Colonic mucosa (tissue), 4 donors: ENCODE data around the gene SHE. TPM values are rescaled to one million over a fixed set of nuclear protein-coding genes. Genes with fewer than 3 reads are reported as not detected.

ENCODE experiments used
- DNase-seq: peaks from one replicate; pipeline ENCODE4 v3.0.0-alpha.2; 2020
- H3K27ac ChIP-seq: fragments of 200-600 bp; one replicate; pipeline ENCODE4 v1.8.0; 2021
- H3K27me3 ChIP-seq: fragments of 200-600 bp; one replicate; pipeline ENCODE4 v1.8.0; 2021
- H3K36me3 ChIP-seq: fragments of 200-600 bp; one replicate; pipeline ENCODE4 v1.8.0; 2021
- H3K4me1 ChIP-seq: fragments of 200-600 bp; one replicate; pipeline ENCODE4 v1.8.0; 2021; ENCODE audit warnings: mild to moderate bottlenecking
- H3K4me3 ChIP-seq: fragments of 200-600 bp; one replicate; pipeline ENCODE4 v1.8.0; 2021
- H3K9ac ChIP-seq, 2 donors: one replicate each; pipeline ENCODE4 v1.7.0; 2013; ENCODE audit warnings: control low read depth in 2 of 2, low read depth in 2 of 2, low read length in 2 of 2
- H3K9me3 ChIP-seq: fragments of 200-600 bp; one replicate; pipeline ENCODE4 v1.8.0; 2021
- CTCF ChIP-seq: fragments of 200-600 bp; IDR thresholded peaks from one replicate; pipeline ENCODE4 v1.8.0; 2022; ENCODE audit warnings: antibody characterized with exemption, mild to moderate bottlenecking
- intact Hi-C: fragments of 100-400 bp; cut with DNase I; formaldehyde crosslinking; loops from one replicate; pipeline ENCODE4 v1.14.1; 2022
- total RNA-seq, 2 donors: library from RNA; stranded (reverse); fragmentation: NEBNext Ultra II Directional in 1 of 2; extraction: Animal tissue kit (Norgen Biotek cat#: 25700) in 1 of 2; gene quantifications; one replicate each; pipeline ENCODE4 v1.2.1, GENCODE V29; 2021
- donor health status: healthy.
- donor health status: DM: no; HTN: no; CAD: no.
- donor health status: DM: no; HTN: no; CAD: no.

SHE gene
- total RNA-seq, 2 donors from 2014 or later = 1.7 to 3.9 TPM

- no peak overlapping the region for H3K4me3 ChIP-seq
- no peak overlapping the region for H3K27ac ChIP-seq
- H3K9me3 ChIP-seq = no peaks in the 10 kb centered on the region
- no peaks in the 10 kb centered on the region for H3K4me1 ChIP-seq
- TF ChIP-seq CTCF = no peak
- intact Hi-C loops = no loop called here
- H3K9ac ChIP-seq = no peak overlapping the region
- no peaks in the 10 kb centered on the region for H3K36me3 ChIP-seq
- DNase-seq = no peak
- no peaks in the 10 kb centered on the region for H3K27me3 ChIP-seq
Observed at GRCh38 chr1:154485106-154485505, 17.1 kb downstream of the SHE start.

- Histone ChIP-seq H3K27me3 (no peaks in the 10 kb centered on the region), H3K4me1 (no peaks in the 10 kb centered on the region), H3K4me3 (no peak overlapping the region), H3K27ac (no peak overlapping the region), H3K9ac (no peak overlapping the region), H3K9me3 (no peaks in the 10 kb centered on the region), H3K36me3 (no peaks in the 10 kb centered on the region)
- DNase-seq = no peak
- TF ChIP-seq CTCF = no peak
- intact Hi-C loops = loop anchor here (5.0 kb wide), 1 partner anchor 273 kb away; no protein-coding TSS in a partner anchor
Observed at GRCh38 chr1:154483941-154484803, 18.0 kb downstream of the SHE start.

DNA sequence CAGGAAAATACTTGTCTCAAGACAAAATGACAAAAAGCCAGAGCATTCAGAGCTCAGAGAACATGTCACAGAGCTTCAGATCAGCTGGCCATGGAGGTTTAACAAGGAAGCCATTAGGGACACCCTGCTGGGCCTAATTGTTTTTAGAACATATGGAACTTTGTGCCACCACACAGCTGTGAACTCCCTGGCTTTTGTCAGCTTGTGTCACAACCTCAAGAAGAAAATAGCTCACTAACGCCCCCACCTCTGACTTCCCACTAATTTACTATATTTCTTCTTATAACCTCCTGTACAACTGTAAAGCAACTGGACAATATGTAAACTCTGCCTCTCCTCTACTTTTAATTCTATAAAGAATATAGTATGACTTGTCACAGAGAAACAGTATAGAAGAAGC is 21.2 kb downstream of the SHE start:
- no peak overlapping the region for H3K4me3 ChIP-seq
- TF ChIP-seq CTCF = no peak
- H3K27ac ChIP-seq = no peak overlapping the region
- no peak for DNase-seq
- no peaks in the 10 kb centered on the region for H3K36me3 ChIP-seq
- H3K4me1 ChIP-seq = no peaks in the 10 kb centered on the region
- intact Hi-C loops = loop anchor here (2.0 to 5.0 kb wide), 3 partner anchors 64 to 398 kb away; no protein-coding TSS in a partner anchor
- no peak overlapping the region for H3K9ac ChIP-seq
- no peaks in the 10 kb centered on the region for H3K27me3 ChIP-seq
- H3K9me3 ChIP-seq = no peaks in the 10 kb centered on the region

DNA sequence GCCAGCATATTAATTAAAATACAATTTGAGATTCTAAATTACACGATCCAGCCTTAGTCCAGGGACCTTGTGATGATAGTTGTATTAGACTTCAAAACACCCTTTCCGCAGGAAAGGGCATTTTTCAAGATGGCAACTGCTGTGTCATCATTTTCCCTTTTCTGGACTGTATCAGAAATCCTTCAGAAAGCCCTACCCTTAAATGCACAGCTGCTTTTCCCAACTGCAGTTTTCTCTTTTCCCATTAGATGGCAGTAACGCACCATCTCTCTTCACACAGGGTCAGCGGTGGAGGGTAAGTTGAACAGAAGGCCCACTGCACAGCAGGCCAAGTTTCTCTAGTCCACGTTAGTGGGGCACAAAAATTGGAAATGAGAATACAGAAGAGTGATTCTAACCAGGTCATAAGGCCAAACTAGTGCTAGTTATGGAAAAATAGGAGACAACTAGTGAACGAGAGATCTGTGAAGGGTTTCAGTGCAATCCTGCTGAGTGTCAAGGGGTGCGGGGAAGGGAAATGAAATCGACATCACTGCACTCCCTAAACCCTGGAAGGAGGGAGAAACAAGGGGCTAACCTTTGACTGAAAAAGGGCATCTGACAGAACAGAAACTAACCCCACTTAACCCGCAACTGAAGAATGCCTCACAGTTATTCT is 22.3 kb downstream of the SHE start:
- H3K9ac ChIP-seq = peak overlapping the region in 1 of 2 donors; percentile 9
- no peaks in the 10 kb centered on the region for H3K9me3 ChIP-seq
- no peaks in the 10 kb centered on the region for H3K27me3 ChIP-seq
- H3K4me3 ChIP-seq = no peak overlapping the region
- no peaks in the 10 kb centered on the region for H3K36me3 ChIP-seq
- H3K4me1 ChIP-seq = no peaks in the 10 kb centered on the region
- DNase-seq = peak; percentile 83
- peak; percentile 90 for TF ChIP-seq CTCF
- H3K27ac ChIP-seq = no peak overlapping the region
- intact Hi-C loops = loop anchor here (2.0 to 5.0 kb wide), 4 partner anchors 65 to 399 kb away; partner anchors contain the start of gene IL6R

- Histone ChIP-seq H3K4me1 (no peaks in the 10 kb centered on the region), H3K27me3 (no peaks in the 10 kb centered on the region), H3K9ac (peak overlapping the region in 1 of 2 donors; percentile 57), H3K4me3 (no peak overlapping the region), H3K36me3 (no peaks in the 10 kb centered on the region), H3K9me3 (no peaks in the 10 kb centered on the region), H3K27ac (peak overlapping the region; percentile 81)
- TF ChIP-seq CTCF = peak; percentile 20
- intact Hi-C loops = loop anchor here (5.0 kb wide), 1 partner anchor 71 kb away; the partner anchor contains the start of gene IL6R
- DNase-seq = peak; percentile 56
Observed at GRCh38 chr1:154478639-154479038, 23.6 kb downstream of the SHE start.
